NCI-H774 (cell line): ENCODE results near the gene CAPN13.

Experiments
- DNase-seq: peaks from one replicate; lab custom pipeline; 2025; lab: John Stamatoyannopoulos, UW

The CAPN13 gene

GRCh38 chr2:30683236-30683956 lies 123.8 kb downstream of the CAPN13 start:
- DNase-seq: no peak

DNA sequence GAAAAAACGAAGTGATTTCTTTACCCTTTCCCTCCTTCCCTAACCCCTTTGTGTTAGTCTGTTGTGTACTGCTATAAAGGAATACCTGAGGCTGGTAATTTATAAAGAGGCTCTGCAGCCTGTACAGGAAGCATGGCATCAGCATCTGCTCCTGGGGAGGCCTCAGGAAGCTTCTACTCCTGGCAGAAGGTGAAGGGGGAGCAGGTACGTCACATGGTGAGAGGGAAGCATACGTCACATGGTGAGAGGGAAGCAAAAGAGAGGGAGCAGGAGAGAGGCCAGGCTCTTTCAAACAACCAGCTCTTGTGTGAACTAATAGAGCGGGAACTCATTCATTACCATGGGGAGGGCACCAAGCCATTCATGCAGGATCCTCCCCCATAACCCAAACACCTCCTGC lies 126.2 kb downstream of the CAPN13 start:
- DNase-seq: no peak

DNA sequence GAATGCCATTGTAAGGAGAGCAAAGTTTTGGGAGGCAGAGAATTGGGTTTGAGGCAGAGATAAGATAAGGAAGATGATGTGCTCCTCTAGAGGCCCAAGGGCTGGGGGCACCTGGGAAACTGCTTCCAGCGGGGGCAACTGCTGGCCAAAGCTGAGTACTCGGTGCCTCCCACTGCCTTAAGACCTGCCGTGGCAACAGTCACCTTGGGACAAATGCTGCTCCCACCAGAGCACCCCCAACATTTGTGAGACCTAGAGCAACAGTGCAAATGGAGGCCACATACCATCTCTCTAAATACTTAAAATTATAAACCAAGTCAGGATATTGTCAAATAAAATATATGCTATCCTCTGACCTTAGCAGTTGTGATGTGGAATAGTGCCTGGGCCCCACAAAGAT lies 127.1 kb downstream of the CAPN13 start:
- no peak for DNase-seq

DNA sequence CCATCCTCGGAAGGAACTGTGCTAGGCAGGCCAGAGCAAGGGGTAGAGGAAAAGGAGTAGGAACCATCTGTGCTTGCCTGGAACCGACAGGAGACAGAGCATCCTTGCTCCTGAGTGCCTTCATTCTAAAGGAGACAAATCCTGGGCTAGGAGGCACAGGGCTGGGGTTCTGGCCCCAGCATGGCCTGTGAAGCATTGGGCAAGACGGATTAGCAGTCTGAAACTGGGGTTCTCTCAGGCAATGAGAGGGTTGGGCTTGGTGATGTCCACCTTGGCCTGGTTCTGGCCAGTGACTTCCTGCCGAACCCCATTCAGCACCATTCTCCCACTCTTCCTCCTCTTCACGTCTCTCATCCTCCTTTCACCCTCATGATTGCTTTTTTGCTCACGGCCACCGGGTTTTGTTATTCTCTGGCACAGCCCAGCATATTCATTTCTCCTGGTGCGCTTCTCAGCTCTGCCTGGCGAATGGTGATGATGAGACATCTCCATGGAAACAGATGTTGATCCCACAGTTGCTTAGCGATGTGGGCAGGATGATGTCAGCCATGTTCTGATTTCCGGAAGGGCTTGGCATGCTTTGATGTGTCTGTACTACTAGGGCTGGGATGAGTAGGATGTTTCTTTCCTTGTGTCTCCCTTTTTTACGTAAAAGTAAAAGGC lies 127.7 kb downstream of the CAPN13 start:
- DNase-seq: no peak

- DNase-seq: no peak
Measured at GRCh38 chr2:30678410-30679137, 128.7 kb downstream of the CAPN13 start.

DNA sequence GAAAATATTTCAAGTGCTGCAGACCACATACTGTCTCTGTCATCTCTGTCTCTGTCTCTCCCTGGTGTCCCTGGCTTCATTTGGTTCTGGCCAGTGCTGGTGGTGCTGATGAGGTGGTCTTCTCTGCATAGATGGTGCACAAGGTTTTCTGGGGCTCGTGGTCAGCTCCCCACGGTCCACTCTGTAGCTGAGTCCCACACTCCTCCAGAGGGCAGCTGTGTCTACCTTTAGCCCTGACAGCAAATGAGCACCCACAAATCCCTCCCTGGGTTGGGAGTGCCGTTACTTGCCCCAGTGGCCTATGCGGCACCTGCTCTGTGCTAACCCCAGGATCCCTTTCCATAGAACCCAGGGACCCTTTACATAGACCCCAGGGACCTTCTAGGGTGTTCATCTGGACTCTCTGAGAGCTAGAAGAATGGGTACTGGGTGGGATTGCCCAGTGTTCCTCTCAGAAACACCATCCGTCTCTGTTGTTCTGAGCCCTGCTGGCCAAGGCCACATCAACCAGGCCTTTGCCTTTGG lies 129.3 kb downstream of the CAPN13 start:
- no peak for DNase-seq

GRCh38 chr2:30677231-30677630 lies 130.0 kb downstream of the CAPN13 start:
- DNase-seq: no peak

GRCh38 chr2:30675758-30676157 lies 131.5 kb downstream of the CAPN13 start:
- no peak for DNase-seq

DNA sequence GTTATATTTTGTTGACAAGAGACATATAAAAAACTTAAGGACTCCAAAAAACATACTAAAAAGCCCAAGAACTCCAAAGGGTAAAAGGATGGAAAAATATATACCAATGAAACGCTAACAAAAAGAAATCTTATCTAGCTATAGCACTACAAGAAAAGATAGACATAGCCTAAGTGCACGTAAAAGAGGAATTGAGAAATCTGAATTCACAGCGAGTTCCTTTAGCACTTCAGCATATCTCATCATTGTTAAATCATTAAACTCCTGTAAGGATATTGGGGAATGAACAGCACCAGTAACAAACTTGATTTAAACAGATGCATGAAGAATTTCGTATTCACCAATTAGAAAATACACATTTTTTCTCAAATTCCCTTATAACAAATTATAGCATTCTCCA lies 134.1 kb downstream of the CAPN13 start:
- no peak for DNase-seq
